ENCODE measurements around the gene NOG. TPM values are rescaled to one million over a fixed set of nuclear protein-coding genes. Genes with fewer than 3 reads are reported as not detected.

Gene NOG
- total RNA-seq, 1 experiment from 2014 or later: 0.25 TPM

- intact Hi-C loops (cut with micrococcal nuclease): no loop called here
- Histone ChIP-seq H3K27me3 (ENCODE audit: insufficient read depth, low read length) (peaks cover 5% of the 10 kb centered on the region; the same call in 1 of the 2 replicates), H3K9ac (ENCODE audit: low read length) (no peak overlapping the region), H2AFZ (ENCODE audit: low read depth, low read length, poor library complexity, severe bottlenecking) (no peak overlapping the region), H3K36me3 (ENCODE audit: control insufficient read depth in 1 of 2, insufficient read depth in 2 of 2, low read length in 2 of 2) (no peaks in the 10 kb centered on the region), H3K9me2 (ENCODE audit: insufficient read depth) (no peaks in the 10 kb centered on the region), H3K4me3 (replicated peaks in 1 of 2; ENCODE audit: low read depth in 1 of 2, low read length in 2 of 2) (no peak overlapping the region), H3K4me2 (ENCODE audit: low read length) (no peak overlapping the region), H3K4me1 (ENCODE audit: control insufficient read depth in 1 of 2, insufficient read depth in 2 of 2, low read length in 2 of 2) (peaks cover under 1 to 4% of the 10 kb centered on the region in 2 experiments; a peak in 2 of 4 replicates), H3K79me2 (ENCODE audit: insufficient read depth, low read length) (no peaks in the 10 kb centered on the region), H3K27ac (ENCODE audit: low read depth, low read length) (no peak overlapping the region), H4K20me1 (ENCODE audit: insufficient read depth) (no peaks in the 10 kb centered on the region), H3K9me3 (ENCODE audit: control insufficient read depth in 1 of 2, insufficient read depth in 1 of 2, low read depth in 1 of 2, low read length in 2 of 2) (no peaks in the 10 kb centered on the region)
- DNase-seq (ENCODE audit: low read depth, low spot score): no peak
- ChIA-PET CTCF (interaction anchor here (0.7 to 1.5 kb wide), 2 partner anchors 100 to 116 kb away, joined by 3 to 10 read pairs; no protein-coding TSS in a partner anchor), POLR2A (no interaction called here), RAD21 (ENCODE audit: low non-redundant PET in 1 of 2, low total read pairs in 2 of 2, uncharacterized antibody in 2 of 2, unreplicated experiment in 2 of 2) (interaction anchor here in 1 of 2 experiments (1.5 kb wide), 1 partner anchor 116 kb away, joined by 8 read pairs; no protein-coding TSS in a partner anchor)
- ATAC-seq: no peak
- no TSS peak for BruUV-seq (replicated peaks)
- no peak for TF ChIP-seq ZNF274 (IDR thresholded peaks at IDR 0.05; ENCODE audit: low read depth, low read length)
- no peak for TF ChIP-seq MAX (IDR thresholded peaks at IDR 0.05)
Observed at GRCh38 chr17:56599566-56599965, 6.1 kb downstream of the NOG start.

- Histone ChIP-seq H3K4me3 (replicated peaks in 1 of 2; ENCODE audit: low read depth in 1 of 2, low read length in 2 of 2) (no peak overlapping the region), H3K9ac (ENCODE audit: low read length) (no peak overlapping the region), H3K36me3 (ENCODE audit: control insufficient read depth in 1 of 2, insufficient read depth in 2 of 2, low read length in 2 of 2) (no peaks in the 10 kb centered on the region), H3K4me1 (ENCODE audit: control insufficient read depth in 1 of 2, insufficient read depth in 2 of 2, low read length in 2 of 2) (peaks cover 0 to 3% of the 10 kb centered on the region in 2 experiments; a peak in 1 of 4 replicates), H4K20me1 (ENCODE audit: insufficient read depth) (no peaks in the 10 kb centered on the region), H3K9me2 (ENCODE audit: insufficient read depth) (no peaks in the 10 kb centered on the region), H3K9me3 (ENCODE audit: control insufficient read depth in 1 of 2, insufficient read depth in 1 of 2, low read depth in 1 of 2, low read length in 2 of 2) (no peaks in the 10 kb centered on the region), H3K27ac (ENCODE audit: low read depth, low read length) (no peak overlapping the region), H3K4me2 (ENCODE audit: low read length) (no peak overlapping the region), H3K27me3 (ENCODE audit: insufficient read depth, low read length) (peaks cover 4% of the 10 kb centered on the region; the same call in 1 of the 2 replicates), H3K79me2 (ENCODE audit: insufficient read depth, low read length) (no peaks in the 10 kb centered on the region), H2AFZ (ENCODE audit: low read depth, low read length, poor library complexity, severe bottlenecking) (no peak overlapping the region)
- BruUV-seq (replicated peaks): no TSS peak
- ATAC-seq (no peak), DNase-seq (ENCODE audit: low read depth, low spot score) (no peak)
- RAD21 ChIA-PET (ENCODE audit: low non-redundant PET in 1 of 2, low total read pairs in 2 of 2, uncharacterized antibody in 2 of 2, unreplicated experiment in 2 of 2): interaction anchor here in 1 of 2 experiments (1.5 kb wide), 1 partner anchor 116 kb away, joined by 8 read pairs; no protein-coding TSS in a partner anchor
- CTCF ChIA-PET: no interaction called here
- no peak for TF ChIP-seq EGR1 (IDR thresholded peaks at IDR 0.05; ENCODE audit: low read depth)
- no peak for TF ChIP-seq CBX3 (IDR thresholded peaks at IDR 0.05; ENCODE audit: low read depth)
- TF ChIP-seq ATF3 (IDR thresholded peaks at IDR 0.05): no peak
- TF ChIP-seq CEBPB (IDR thresholded peaks at IDR 0.05; ENCODE audit: low read depth): no peak
- no peak for TF ChIP-seq FOSL1 (IDR thresholded peaks at IDR 0.05; ENCODE audit: low read depth)
- no peak for TF ChIP-seq YY1 (IDR thresholded peaks at IDR 0.05; ENCODE audit: extremely low read depth, insufficient replicate concordance, low read depth, low read length)
- TF ChIP-seq CTCF (IDR thresholded peaks at IDR 0.05 in 2 of 3, conservative IDR thresholded peaks at IDR 0.05 in 1 of 3; ENCODE audit: borderline replicate concordance in 1 of 3, insufficient read depth in 1 of 3, low read depth in 2 of 3, low read length in 2 of 3): no peak
- no peak for TF ChIP-seq TCF7L2 (IDR thresholded peaks at IDR 0.05; ENCODE audit: borderline replicate concordance, extremely low read depth, insufficient read depth, insufficient read length)
- TF ChIP-seq POLR2A (IDR thresholded peaks at IDR 0.05; ENCODE audit: borderline replicate concordance, extremely low read depth, insufficient read depth, insufficient read length): no peak
- TF ChIP-seq REST (IDR thresholded peaks at IDR 0.05; ENCODE audit: low read depth): no peak
- intact Hi-C loops (cut with micrococcal nuclease): no loop called here
- POLR2A ChIA-PET: no interaction called here
Observed at GRCh38 chr17:56600256-56600655, 6.8 kb downstream of the NOG start.
